GM19099 (cell line): ENCODE measurements around the gene SDCCAG8.

Experiments
- POLR2A ChIP-seq: IDR thresholded peaks from 3 replicates; pipeline ENCODE4 v1.6.1; 2011; ENCODE audit warnings: low read depth; ENCODE audit not compliant: insufficient read length; ENCODE audit errors: extremely low read depth

SDCCAG8 gene

DNA sequence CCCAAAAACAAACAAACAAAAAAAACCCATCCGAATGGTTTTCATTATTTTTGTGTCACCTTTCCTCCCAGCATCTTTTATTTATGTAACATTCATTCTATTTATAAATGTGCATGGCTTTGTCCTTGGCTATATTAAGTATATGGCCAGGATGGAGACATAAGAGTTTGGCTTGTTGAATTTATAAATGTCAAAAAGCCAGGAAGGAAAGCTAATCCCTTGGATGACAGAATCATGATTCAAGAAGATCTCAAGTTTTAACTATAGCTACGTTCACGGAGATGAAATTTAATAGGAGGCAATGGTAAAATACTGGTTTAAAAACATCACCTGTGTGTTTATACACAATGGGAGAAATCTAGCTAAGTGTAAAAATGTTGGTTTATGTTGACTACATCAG lies 5.7 kb upstream of the SDCCAG8 start:
- no peak for TF ChIP-seq POLR2A

DNA sequence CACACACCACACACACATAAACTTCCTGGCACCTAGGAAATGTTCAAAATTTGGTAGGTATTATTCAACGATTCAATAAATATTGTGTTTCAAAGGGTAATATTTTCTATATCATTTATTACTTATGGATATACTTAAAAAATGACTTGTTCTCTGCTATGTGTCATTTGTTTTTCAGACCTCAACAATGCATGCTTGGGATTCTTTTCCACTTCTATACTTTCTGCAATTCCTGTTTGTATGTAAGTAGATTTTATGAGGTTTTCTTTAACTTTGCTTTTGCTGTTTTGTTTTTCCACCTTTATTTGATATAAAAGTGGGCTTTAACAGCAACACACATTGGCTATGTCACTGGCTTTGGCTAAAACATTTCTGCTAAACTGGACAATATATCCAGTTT lies 4.3 kb upstream of the SDCCAG8 start:
- TF ChIP-seq POLR2A, result no peak

DNA sequence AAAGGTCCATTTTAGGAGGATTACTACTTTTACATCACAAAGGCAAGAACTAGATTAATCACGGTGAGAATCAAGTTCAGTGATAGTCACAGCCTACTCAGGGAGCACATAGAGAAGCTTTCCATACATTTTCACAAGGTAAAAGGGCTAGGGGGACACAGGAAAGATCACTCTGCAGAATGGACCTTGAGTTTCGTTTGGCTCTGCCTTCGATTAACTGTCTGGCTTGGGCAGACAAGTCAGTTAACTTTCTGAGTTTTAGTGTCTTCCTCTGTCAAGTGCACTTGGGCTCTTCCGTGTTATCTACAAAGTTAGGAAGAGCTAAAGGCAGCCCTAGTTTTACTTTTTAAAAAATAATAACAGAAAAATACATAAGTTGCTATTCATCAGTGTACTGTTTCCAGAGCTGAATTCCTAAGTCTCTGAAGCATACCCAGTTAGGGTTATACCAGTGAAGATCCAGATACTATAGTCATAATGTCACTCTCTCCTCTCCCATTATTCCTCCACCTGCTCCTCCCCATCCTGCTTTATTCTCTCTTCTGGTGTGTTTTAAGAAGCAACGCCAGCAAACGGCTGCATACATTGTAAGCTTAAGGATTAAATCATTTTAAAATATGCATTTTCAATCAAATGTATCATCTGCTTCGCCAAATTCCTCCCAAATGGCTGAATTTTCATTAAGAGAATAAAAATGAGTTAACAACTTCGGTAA lies 2.5 kb upstream of the SDCCAG8 start:
- no peak for TF ChIP-seq POLR2A

DNA sequence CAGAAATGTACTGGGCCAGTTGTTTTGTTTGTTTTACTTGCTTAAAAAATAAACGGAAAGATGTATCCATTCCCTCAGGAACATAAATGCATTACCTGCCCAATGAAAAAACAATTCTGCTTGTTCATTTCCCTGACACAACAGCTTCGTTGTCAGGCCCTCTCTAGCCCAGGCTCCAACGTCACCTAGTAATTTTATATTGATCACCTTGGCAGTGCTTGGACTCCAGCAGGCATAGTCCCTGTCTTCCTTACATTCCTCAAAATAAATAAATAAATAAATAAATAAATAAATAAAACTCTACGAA lies 2.0 kb upstream of the SDCCAG8 start:
- no peak for TF ChIP-seq POLR2A

DNA sequence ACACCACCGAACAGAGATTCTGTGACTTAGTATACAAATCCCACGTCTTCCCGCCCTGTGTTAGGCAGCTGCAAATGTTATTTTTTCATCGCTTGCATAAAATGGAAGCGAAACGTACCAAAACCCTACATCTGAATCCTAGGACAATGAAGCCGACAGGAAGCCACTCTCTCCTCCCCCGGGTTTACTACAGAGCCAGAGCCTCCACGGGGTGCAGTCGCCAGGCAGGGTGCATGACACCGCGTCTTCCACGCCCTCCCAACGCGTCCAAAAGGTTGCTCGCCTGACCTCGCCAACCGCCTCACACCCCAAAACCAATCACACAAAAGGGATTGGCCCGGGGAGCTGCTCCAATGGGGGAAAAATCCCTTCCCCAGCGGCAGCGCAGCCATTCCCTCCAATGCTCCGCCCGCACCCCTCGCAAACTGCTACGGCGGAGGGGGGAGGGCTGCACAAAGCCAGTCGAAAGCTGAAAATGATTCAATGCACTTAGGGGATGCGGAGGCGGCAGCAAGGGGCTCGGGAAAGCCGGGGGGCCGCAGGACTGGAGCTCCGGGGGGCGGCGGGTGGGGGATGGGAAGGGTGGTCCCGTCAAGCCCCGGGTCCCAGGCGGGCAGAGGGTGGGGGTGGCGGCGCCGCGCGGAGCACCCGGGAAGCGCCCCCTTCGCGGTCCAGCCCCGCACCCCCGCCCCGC lies 1.5 kb upstream of the SDCCAG8 start:
- TF ChIP-seq POLR2A, result no peak

DNA sequence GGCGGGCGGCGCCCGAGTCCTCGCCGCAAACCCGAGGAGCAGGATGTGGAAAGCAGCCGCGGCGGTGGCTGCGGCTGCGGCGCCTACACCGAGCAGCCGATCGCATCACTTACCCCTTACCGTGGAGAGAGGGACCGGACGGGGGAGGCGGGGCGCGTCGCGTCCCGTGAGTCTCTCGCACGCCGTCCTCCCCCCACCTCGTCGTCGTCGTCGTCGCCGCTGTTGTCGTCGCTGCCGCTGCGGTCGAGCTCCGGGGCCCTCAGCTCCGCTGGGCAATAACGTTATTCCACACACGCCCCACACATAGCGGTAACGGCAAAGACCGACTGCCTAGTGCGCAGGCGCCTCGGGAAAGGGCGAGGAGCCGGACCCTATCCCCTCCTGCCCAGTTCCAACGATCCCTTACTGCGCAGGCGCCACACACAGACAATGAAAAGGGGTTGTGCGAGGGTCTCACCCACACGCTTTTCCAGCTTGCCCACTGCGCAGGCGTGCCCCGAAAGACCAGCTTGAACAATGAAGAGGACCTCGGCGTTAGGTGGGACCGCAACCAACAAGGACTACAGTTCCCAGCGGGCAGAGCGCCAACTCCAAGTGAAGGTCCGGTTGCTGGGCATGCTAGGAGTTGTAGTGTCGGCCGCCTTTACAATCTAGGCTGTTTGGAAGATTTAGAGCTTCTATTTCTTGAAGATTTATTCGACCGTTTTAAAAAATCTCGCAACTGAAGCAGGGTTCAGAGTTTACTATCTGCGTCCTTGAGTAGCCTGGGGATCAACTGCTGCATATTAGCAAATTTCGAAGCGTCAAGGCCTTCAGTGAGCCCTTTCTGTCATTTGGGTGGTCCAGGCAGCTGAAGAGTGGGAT lies 682 bp upstream of the SDCCAG8 start, which contains the start of gene CEP170:
Gene CEP170, minus strand, starts transcription at position 355 of the 864 bp plus-strand sequence. CDS start 30,001 bp downstream, outside the sequence.
- TF ChIP-seq POLR2A, result peak; percentile 49

DNA sequence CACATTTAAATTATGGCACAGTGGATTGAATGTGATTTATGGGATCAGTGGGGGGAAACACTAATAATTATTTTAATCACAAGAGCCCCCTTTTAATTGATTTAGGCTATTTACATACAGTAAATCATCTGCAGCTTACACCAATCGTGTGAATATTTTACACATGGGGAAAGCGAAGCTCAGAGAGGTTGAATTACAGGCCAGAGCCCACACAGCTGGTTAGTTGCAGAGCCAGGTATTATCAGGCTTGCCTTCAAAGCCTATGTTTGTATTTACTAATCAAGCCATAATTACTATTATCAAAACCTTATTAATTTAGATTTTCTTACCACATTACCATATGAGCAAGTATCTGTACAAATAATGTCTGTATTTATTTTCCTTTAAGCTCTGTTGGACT lies 749 bp downstream of the SDCCAG8 start:
- no peak for TF ChIP-seq POLR2A

DNA sequence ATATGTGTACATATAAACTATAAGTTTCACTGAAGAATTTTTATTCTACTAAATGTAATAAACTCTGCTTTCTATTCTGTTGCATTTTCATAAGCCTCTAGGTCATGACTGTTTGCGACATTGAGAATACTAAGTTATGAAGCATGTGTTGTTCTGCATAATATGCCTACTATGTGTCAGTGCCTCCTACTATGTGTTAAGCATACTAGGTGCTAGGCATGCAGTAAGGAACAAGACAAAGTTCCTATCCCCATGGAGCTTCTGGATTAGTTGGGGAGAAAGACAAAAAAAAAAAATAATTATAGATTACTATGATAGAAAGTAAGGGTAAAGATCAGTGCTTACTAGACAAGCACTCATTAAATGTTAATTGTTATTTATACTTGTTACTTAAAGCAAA lies 1.3 kb downstream of the SDCCAG8 start:
- no peak for TF ChIP-seq POLR2A

DNA sequence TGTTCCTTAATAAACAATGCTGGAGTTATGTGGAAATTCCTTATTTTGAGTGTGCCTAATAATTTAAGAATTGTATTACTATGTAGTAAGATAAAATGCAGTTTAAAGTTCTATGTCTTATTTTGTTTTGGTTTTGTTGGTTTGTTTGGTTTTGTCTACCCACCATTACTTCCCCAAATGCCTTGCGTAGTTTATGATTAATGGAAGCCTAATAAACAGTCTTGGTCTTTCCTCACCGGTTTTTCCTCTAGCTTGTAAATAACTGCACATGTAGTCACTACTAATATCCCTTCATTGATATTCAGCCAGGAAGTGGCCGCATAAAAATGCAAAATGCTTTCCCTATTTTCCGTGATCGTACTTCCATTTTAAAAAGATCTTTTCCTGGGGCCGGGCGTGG lies 2.9 kb downstream of the SDCCAG8 start:
- TF ChIP-seq POLR2A, result no peak

DNA sequence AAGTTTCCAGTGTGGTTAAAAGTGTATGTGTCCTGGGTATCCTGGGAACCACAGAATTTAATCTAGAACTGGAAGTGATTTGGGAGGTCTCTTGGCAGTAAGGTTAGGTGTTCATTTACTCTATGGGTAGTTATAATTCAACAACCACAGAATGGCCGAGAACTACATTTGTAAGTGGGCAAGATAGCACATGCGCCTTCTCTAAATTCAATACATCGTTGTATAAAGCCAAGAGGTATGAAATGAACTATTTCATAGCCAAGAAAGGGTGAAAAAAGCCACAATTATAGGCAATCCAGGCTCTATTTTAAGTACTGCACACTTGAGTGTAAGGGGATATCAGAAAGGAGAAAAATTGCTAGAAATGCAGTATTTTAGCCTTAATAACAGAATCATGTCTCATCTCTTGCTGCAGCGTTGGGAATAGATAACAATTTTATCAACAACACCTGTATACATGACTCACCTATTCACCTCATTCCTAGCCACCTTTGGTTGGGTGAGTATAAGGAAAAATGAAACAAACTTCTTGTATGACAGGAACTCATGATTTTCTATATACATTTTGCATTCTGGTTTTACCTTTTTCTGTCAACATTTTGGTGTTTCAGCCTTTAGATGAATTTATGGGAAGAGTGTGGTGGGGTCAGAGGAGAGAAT lies 4.5 kb downstream of the SDCCAG8 start:
- no peak for TF ChIP-seq POLR2A

DNA sequence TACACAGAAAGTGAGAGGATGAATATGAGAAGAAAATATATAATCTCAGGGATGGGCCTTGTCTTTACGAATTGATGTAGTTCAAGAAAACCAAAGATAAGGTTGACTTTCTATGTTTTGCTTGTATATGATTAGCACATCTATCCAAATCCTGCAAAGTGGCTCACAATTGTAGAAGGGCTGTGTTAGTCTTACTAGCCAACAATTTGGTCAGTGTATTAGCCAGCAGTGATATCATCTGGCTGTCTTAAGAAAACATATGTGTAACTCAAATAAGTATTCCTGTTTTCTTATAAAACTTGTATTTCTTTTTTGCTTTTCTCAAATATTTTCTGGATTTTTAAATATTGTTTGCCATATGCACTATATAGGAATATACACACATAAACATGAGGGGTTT lies 5.5 kb downstream of the SDCCAG8 start:
- no peak for TF ChIP-seq POLR2A

DNA sequence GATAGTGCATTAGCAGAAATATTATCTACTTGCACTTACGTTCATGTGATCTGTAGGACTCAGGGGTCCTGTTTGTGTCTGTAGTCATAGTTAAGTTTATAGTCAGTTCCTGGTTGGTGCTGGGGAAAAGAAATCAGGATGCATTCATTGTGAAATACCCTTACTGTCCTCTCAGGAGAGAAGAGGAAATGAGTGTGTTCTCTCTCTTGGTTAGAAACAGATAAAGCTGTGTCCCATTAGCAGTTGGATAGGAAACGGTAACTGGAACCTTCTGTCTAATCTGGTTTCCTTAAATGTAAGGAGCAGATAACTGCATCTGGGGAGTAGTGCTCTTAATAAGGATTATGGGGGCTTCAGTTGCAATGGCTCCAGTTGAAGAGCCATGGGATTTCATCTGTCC lies 8.9 kb downstream of the SDCCAG8 start:
- TF ChIP-seq POLR2A, result no peak

DNA sequence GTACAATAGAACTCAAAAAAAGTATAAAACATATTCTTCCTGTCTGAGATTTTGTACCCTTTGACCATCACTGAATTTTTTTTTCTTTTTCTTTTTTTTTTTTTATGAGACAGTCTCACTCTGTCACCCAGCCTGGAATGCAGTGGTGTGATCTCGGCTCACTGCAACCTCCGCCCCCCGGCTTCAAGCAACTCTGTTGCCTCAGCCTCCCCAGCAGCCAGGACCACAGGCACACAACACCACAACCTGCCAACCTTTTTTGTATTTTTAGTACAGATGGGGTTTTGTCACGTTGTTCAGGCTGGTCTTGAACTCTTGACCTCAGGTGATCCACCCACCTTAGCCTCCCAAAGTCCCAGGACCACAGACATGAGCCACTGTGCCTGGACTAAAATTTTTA lies 10.4 kb downstream of the SDCCAG8 start:
- no peak for TF ChIP-seq POLR2A

DNA sequence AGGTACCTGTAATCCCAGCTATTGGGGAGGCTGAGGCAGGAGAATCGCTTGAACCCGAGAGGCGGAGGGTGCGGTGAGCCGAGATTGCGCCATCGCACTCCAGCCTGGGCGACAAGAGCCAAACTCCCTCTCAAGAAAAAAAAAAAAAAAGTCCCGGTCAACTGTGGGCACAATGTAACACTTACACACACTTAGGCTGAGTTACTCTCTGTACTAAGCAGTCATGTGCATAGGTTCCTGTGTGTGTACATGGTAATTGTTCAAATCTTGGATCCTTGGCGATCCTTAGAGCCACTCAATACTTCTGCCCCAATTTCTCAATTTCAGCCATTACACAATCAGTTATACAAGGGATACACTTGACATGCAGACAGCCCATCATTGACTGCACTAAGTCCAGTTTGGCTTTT lies 11.6 kb downstream of the SDCCAG8 start:
- no peak for TF ChIP-seq POLR2A
